ENCODE data around the gene WNK1.
"Not testable (repeated sequence)": the region's sequence is repeated elsewhere in the genome, so short reads cannot be mapped to it uniquely, and the experiment has no call there.

WNK1 gene

GRCh38 chr12:913919-914698, 161.7 kb downstream of the WNK1 start:
- DNase-seq: peak; percentile 69

GRCh38 chr12:915090-915489, 162.7 kb downstream of the WNK1 start:
- DNase-seq: no peak

GRCh38 chr12:916240-916639, 163.9 kb downstream of the WNK1 start:
- no peak for DNase-seq

- DNase-seq: no peak
Observed at GRCh38 chr12:916712-917445, 164.5 kb downstream of the WNK1 start.

- no peak for DNase-seq
Observed at GRCh38 chr12:920676-921075, 168.3 kb downstream of the WNK1 start.

GRCh38 chr12:922285-922684, 169.9 kb downstream of the WNK1 start:
- no peak for DNase-seq

- no peak for DNase-seq
Observed at GRCh38 chr12:926641-927040, 174.3 kb downstream of the WNK1 start.

GRCh38 chr12:931060-931459, 178.7 kb downstream of the WNK1 start:
- DNase-seq: no peak

- DNase-seq: no peak
Observed at GRCh38 chr12:931591-931990, 179.2 kb downstream of the WNK1 start.

- DNase-seq: not testable (repeated sequence)
Observed at GRCh38 chr12:935891-936290, 183.5 kb downstream of the WNK1 start.

GRCh38 chr12:936377-937345, 184.3 kb downstream of the WNK1 start:
- no peak for DNase-seq

- DNase-seq: peak; percentile 16
Observed at GRCh38 chr12:938810-939209, 186.4 kb downstream of the WNK1 start.

- DNase-seq: no peak
Observed at GRCh38 chr12:943051-943450, 190.7 kb downstream of the WNK1 start.

GRCh38 chr12:944211-944610, 191.8 kb downstream of the WNK1 start:
- DNase-seq: no peak

GRCh38 chr12:946212-946611, 193.8 kb downstream of the WNK1 start:
- DNase-seq: no peak

- no peak for DNase-seq
Observed at GRCh38 chr12:946631-947030, 194.3 kb downstream of the WNK1 start.

GRCh38 chr12:948238-948637, 195.9 kb downstream of the WNK1 start:
- no peak for DNase-seq

GRCh38 chr12:949453-950191, 197.2 kb downstream of the WNK1 start, which contains the start of gene RAD52:
TSS of gene RAD52 (minus strand) at chr12:949694. CDS start at chr12:933058, 16,636 bp downstream.
- DNase-seq: peak; percentile 99

- no peak for DNase-seq
Observed at GRCh38 chr12:951176-951575, 198.8 kb downstream of the WNK1 start.

- no peak for DNase-seq
Observed at GRCh38 chr12:953776-954175, 201.4 kb downstream of the WNK1 start.

- no peak for DNase-seq
Observed at GRCh38 chr12:954741-955140, 202.4 kb downstream of the WNK1 start.

- no peak for DNase-seq
Observed at GRCh38 chr12:955939-956338, 203.6 kb downstream of the WNK1 start.

Measured in OCI-M1 (cell line).